Testis (tissue), 2 donors: Measurements from ENCODE around the gene ROBO1.

Source experiments
- POLR2A ChIP-seq: fragments of 450-650 bp; IDR thresholded peaks from one replicate; pipeline ENCODE4 v1.6.1; 2017; ENCODE audit warnings: antibody characterized with exemption, mild to moderate bottlenecking, moderate library complexity
- TF ChIP-seq, protein P1 (sequence below), 3 experiments: fragments of 450-650 bp in 2 of 3; fragments of 200-600 bp in 1 of 3; sonication (generic) in 1 of 3; IDR thresholded peaks; one replicate each; pipeline ENCODE4 v1.5.1; 2016 to 2019; ENCODE audit warnings: antibody characterized with exemption in 3 of 3, mild to moderate bottlenecking in 2 of 3, moderate library complexity in 1 of 3

GRCh38 chr3:79410617-79411016 lies 357.2 kb downstream of the ROBO1 start:
- TF ChIP-seq, protein P1, sequence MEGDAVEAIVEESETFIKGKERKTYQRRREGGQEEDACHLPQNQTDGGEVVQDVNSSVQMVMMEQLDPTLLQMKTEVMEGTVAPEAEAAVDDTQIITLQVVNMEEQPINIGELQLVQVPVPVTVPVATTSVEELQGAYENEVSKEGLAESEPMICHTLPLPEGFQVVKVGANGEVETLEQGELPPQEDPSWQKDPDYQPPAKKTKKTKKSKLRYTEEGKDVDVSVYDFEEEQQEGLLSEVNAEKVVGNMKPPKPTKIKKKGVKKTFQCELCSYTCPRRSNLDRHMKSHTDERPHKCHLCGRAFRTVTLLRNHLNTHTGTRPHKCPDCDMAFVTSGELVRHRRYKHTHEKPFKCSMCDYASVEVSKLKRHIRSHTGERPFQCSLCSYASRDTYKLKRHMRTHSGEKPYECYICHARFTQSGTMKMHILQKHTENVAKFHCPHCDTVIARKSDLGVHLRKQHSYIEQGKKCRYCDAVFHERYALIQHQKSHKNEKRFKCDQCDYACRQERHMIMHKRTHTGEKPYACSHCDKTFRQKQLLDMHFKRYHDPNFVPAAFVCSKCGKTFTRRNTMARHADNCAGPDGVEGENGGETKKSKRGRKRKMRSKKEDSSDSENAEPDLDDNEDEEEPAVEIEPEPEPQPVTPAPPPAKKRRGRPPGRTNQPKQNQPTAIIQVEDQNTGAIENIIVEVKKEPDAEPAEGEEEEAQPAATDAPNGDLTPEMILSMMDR (IDR thresholded peaks at IDR 0.05), result no peak
- TF ChIP-seq POLR2A, result no peak
